ENCODE measurements around the gene ATP6V0E1.
"Not testable (repeated sequence)": the region's sequence is repeated elsewhere in the genome, so short reads cannot be mapped to it uniquely, and the experiment has no call there.

Gene ATP6V0E1

GRCh38 chr5:173047096-173047837 lies 63.7 kb downstream of the ATP6V0E1 start:
- H3K36me3 Mint-ChIP-seq (ENCODE audit: low read depth); H3K4me3 Mint-ChIP-seq; H3K27me3 Mint-ChIP-seq (ENCODE audit: low read depth); H3K27ac Mint-ChIP-seq; DNase-seq (ENCODE audit: low spot score); H3K4me1 Mint-ChIP-seq (ENCODE audit: low read depth); H3K9me3 Mint-ChIP-seq: not testable (repeated sequence)

- H3K4me1 Mint-ChIP-seq (ENCODE audit: low read depth) = peaks cover 1% of the 10 kb centered on the region
- H3K9me3 Mint-ChIP-seq = no peaks in the 10 kb centered on the region
- no peak for DNase-seq (ENCODE audit: low spot score)
- H3K27ac Mint-ChIP-seq = no peak overlapping the region
- H3K36me3 Mint-ChIP-seq (ENCODE audit: low read depth) = no peaks in the 10 kb centered on the region
- H3K27me3 Mint-ChIP-seq (ENCODE audit: low read depth) = peaks cover 3% of the 10 kb centered on the region
- no peak overlapping the region for H3K4me3 Mint-ChIP-seq
Observed at GRCh38 chr5:173047838-173048105, 64.2 kb downstream of the ATP6V0E1 start.

GRCh38 chr5:173050791-173051190 lies 67.2 kb downstream of the ATP6V0E1 start:
- H3K9me3 Mint-ChIP-seq = no peaks in the 10 kb centered on the region
- peaks cover 22% of the 10 kb centered on the region for H3K4me1 Mint-ChIP-seq (ENCODE audit: low read depth)
- H3K27me3 Mint-ChIP-seq (ENCODE audit: low read depth) = peaks cover 3% of the 10 kb centered on the region
- no peak overlapping the region for H3K4me3 Mint-ChIP-seq
- no peaks in the 10 kb centered on the region for H3K36me3 Mint-ChIP-seq (ENCODE audit: low read depth)
- H3K27ac Mint-ChIP-seq = no peak overlapping the region
- DNase-seq (ENCODE audit: low spot score) = no peak

GRCh38 chr5:173051746-173052145 lies 68.2 kb downstream of the ATP6V0E1 start:
- no peaks in the 10 kb centered on the region for H3K9me3 Mint-ChIP-seq
- peaks cover 24% of the 10 kb centered on the region for H3K4me1 Mint-ChIP-seq (ENCODE audit: low read depth)
- no peak overlapping the region for H3K27ac Mint-ChIP-seq
- peaks cover 3% of the 10 kb centered on the region for H3K27me3 Mint-ChIP-seq (ENCODE audit: low read depth)
- DNase-seq (ENCODE audit: low spot score) = no peak
- no peaks in the 10 kb centered on the region for H3K36me3 Mint-ChIP-seq (ENCODE audit: low read depth)
- no peak overlapping the region for H3K4me3 Mint-ChIP-seq

GRCh38 chr5:173053041-173053440 lies 69.5 kb downstream of the ATP6V0E1 start:
- no peak for DNase-seq (ENCODE audit: low spot score)
- Mint-ChIP-seq H3K27me3 (ENCODE audit: low read depth) (peaks cover 3% of the 10 kb centered on the region), H3K4me1 (ENCODE audit: low read depth) (peaks cover 24% of the 10 kb centered on the region), H3K36me3 (ENCODE audit: low read depth) (no peaks in the 10 kb centered on the region), H3K4me3 (no peak overlapping the region), H3K27ac (no peak overlapping the region), H3K9me3 (no peaks in the 10 kb centered on the region)

GRCh38 chr5:173055042-173055721 lies 71.6 kb downstream of the ATP6V0E1 start:
- Mint-ChIP-seq H3K27me3 (ENCODE audit: low read depth) (peaks cover 3% of the 10 kb centered on the region), H3K36me3 (ENCODE audit: low read depth) (no peaks in the 10 kb centered on the region), H3K27ac (peak overlapping the region; percentile 90), H3K4me1 (ENCODE audit: low read depth) (peaks cover 26% of the 10 kb centered on the region), H3K9me3 (no peaks in the 10 kb centered on the region), H3K4me3 (peak overlapping the region; percentile 88)
- no peak for DNase-seq (ENCODE audit: low spot score)

- Mint-ChIP-seq H3K36me3 (ENCODE audit: low read depth) (no peaks in the 10 kb centered on the region), H3K4me3 (peak overlapping the region; percentile 88), H3K27me3 (ENCODE audit: low read depth) (peaks cover under 1% of the 10 kb centered on the region), H3K4me1 (ENCODE audit: low read depth) (peaks cover 26% of the 10 kb centered on the region), H3K27ac (peak overlapping the region; percentile 90), H3K9me3 (no peaks in the 10 kb centered on the region)
- DNase-seq (ENCODE audit: low spot score) = no peak
Observed at GRCh38 chr5:173055722-173055982, 72.1 kb downstream of the ATP6V0E1 start.

GRCh38 chr5:173055983-173056782 lies 72.6 kb downstream of the ATP6V0E1 start, which contains the start of gene CREBRF:
CREBRF (plus strand) TSS chr5:173056352; CDS start chr5:173080776, 24,424 bp downstream.
- H3K27me3 Mint-ChIP-seq (ENCODE audit: low read depth) = no peaks in the 10 kb centered on the region
- H3K4me3 Mint-ChIP-seq = peak within 1 kb of the TSS; percentile 96
- peak; percentile 99 for DNase-seq (ENCODE audit: low spot score)
- H3K9me3 Mint-ChIP-seq = no peaks in the 10 kb centered on the region
- H3K4me1 Mint-ChIP-seq (ENCODE audit: low read depth) = peaks cover 26% of the 10 kb centered on the region
- H3K27ac Mint-ChIP-seq = peak within 1 kb of the TSS; percentile 94
- H3K36me3 Mint-ChIP-seq (ENCODE audit: low read depth) = no peaks in the 10 kb centered on the region

GRCh38 chr5:173056783-173057061 lies 73.2 kb downstream of the ATP6V0E1 start:
- DNase-seq (ENCODE audit: low spot score) = no peak
- no peaks in the 10 kb centered on the region for H3K27me3 Mint-ChIP-seq (ENCODE audit: low read depth)
- H3K9me3 Mint-ChIP-seq = no peaks in the 10 kb centered on the region
- H3K36me3 Mint-ChIP-seq (ENCODE audit: low read depth) = no peaks in the 10 kb centered on the region
- H3K27ac Mint-ChIP-seq = peak overlapping the region; percentile 94
- H3K4me1 Mint-ChIP-seq (ENCODE audit: low read depth) = peaks cover 26% of the 10 kb centered on the region
- peak overlapping the region; percentile 96 for H3K4me3 Mint-ChIP-seq

GRCh38 chr5:173057062-173057924 lies 73.7 kb downstream of the ATP6V0E1 start:
- Mint-ChIP-seq H3K4me3 (peak overlapping the region; percentile 96), H3K4me1 (ENCODE audit: low read depth) (peaks cover 26% of the 10 kb centered on the region), H3K9me3 (no peaks in the 10 kb centered on the region), H3K36me3 (ENCODE audit: low read depth) (no peaks in the 10 kb centered on the region), H3K27ac (peak overlapping the region; percentile 94), H3K27me3 (ENCODE audit: low read depth) (no peaks in the 10 kb centered on the region)
- peak; percentile 99 for DNase-seq (ENCODE audit: low spot score)

GRCh38 chr5:173062141-173062540 lies 78.6 kb downstream of the ATP6V0E1 start:
- no peak for DNase-seq (ENCODE audit: low spot score)
- Mint-ChIP-seq H3K27me3 (ENCODE audit: low read depth) (no peaks in the 10 kb centered on the region), H3K36me3 (ENCODE audit: low read depth) (no peaks in the 10 kb centered on the region), H3K27ac (no peak overlapping the region), H3K4me1 (ENCODE audit: low read depth) (peaks cover 14% of the 10 kb centered on the region), H3K9me3 (no peaks in the 10 kb centered on the region), H3K4me3 (no peak overlapping the region)

- Mint-ChIP-seq H3K4me1 (ENCODE audit: low read depth) (peaks cover 14% of the 10 kb centered on the region), H3K27me3 (ENCODE audit: low read depth) (no peaks in the 10 kb centered on the region), H3K4me3 (peak overlapping the region; percentile 69), H3K36me3 (ENCODE audit: low read depth) (no peaks in the 10 kb centered on the region), H3K9me3 (no peaks in the 10 kb centered on the region), H3K27ac (peak overlapping the region; percentile 67)
- DNase-seq (ENCODE audit: low spot score) = no peak
Observed at GRCh38 chr5:173065155-173065554, 81.6 kb downstream of the ATP6V0E1 start.

- H3K36me3 Mint-ChIP-seq (ENCODE audit: low read depth) = no peaks in the 10 kb centered on the region
- H3K27me3 Mint-ChIP-seq (ENCODE audit: low read depth) = no peaks in the 10 kb centered on the region
- no peak for DNase-seq (ENCODE audit: low spot score)
- no peaks in the 10 kb centered on the region for H3K9me3 Mint-ChIP-seq
- no peak overlapping the region for H3K27ac Mint-ChIP-seq
- peaks cover 9% of the 10 kb centered on the region for H3K4me1 Mint-ChIP-seq (ENCODE audit: low read depth)
- no peak overlapping the region for H3K4me3 Mint-ChIP-seq
Observed at GRCh38 chr5:173069671-173070070, 86.1 kb downstream of the ATP6V0E1 start.

Data from T-helper 2 cell treated with Interferon-gamma antibody and Interleukin-4, amounts not matched to agents 5 μg/mL and 100 μg/mL, for 36 hours (primary cell).